Epithelial cell of proximal tubule (primary cell): ENCODE results near the gene MAML2. TPM values are rescaled to one million over a fixed set of nuclear protein-coding genes. Genes with fewer than 3 reads are reported as not detected.

Experiments used
- DNase-seq: peaks from one replicate; pipeline ENCODE4 v3.0.0-alpha.2; 2011; ENCODE audit warnings: low read depth
- H3K4me3 ChIP-seq: 2 replicates; pipeline ENCODE4 v1.5.1; 2011; ENCODE audit warnings: low read depth, mild to moderate bottlenecking, low read length
- total RNA-seq: library from RNA; depleted of rRNA; stranded (reverse); fragments of >200 nt; gene quantifications from 2 replicates; pipeline ENCODE4 v1.2.3, GENCODE V29; 2015
- TF ChIP-seq, protein P1 (sequence below): conservative IDR thresholded peaks from 2 replicates; pipeline ENCODE4 v1.5.1; 2012; ENCODE audit warnings: low read depth, mild to moderate bottlenecking, low read length

MAML2 gene
- total RNA-seq, 1 donor from 2014 or later, result 5.1 TPM

DNA sequence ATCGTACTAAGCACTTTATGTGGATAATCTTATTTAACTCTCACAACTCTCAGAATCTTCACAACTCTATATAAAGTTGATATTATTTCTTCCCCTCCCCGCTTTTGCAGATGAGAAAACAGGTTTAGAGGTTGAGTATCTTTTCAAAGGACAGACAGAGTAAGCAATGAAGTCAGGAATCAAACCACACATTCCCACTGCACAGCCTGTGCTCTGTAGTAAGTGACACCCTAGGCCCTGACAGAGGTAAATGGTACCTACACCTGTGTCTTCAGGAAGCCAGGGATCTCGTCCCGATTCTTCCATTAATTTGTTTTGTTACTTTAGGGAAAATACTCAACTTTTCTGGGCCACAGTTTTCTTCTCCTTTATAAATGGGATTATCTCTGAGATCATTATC lies 246.6 kb downstream of the MAML2 start:
- H3K4me3 ChIP-seq, result no peak overlapping the region
- no peak for DNase-seq
- TF ChIP-seq, protein P1, sequence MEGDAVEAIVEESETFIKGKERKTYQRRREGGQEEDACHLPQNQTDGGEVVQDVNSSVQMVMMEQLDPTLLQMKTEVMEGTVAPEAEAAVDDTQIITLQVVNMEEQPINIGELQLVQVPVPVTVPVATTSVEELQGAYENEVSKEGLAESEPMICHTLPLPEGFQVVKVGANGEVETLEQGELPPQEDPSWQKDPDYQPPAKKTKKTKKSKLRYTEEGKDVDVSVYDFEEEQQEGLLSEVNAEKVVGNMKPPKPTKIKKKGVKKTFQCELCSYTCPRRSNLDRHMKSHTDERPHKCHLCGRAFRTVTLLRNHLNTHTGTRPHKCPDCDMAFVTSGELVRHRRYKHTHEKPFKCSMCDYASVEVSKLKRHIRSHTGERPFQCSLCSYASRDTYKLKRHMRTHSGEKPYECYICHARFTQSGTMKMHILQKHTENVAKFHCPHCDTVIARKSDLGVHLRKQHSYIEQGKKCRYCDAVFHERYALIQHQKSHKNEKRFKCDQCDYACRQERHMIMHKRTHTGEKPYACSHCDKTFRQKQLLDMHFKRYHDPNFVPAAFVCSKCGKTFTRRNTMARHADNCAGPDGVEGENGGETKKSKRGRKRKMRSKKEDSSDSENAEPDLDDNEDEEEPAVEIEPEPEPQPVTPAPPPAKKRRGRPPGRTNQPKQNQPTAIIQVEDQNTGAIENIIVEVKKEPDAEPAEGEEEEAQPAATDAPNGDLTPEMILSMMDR, result no peak

- no peak for DNase-seq
- H3K4me3 ChIP-seq, result no peak overlapping the region
- TF ChIP-seq, protein P1, result no peak
Measured at GRCh38 chr11:96095884-96096303, 247.1 kb downstream of the MAML2 start.

DNA sequence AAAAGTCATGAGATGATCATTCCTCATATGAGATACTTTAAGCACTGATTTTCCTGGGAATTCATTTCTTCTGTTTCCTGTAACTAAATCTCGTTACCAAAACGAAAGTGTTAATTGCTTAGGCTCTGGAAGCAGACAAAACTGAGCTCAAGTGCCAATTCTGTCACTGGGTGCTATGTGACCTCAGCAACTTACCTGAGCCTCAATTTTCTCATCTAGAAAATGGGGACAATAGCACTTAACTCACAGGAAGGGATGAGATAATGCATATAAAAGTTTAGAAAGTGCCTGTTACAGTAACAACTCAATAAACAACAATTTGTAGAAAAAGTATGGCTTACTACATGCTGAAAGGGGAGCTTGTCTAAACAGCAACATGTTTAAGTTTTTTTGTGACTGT lies 248.8 kb downstream of the MAML2 start:
- no peak overlapping the region for H3K4me3 ChIP-seq
- DNase-seq, result no peak

DNA sequence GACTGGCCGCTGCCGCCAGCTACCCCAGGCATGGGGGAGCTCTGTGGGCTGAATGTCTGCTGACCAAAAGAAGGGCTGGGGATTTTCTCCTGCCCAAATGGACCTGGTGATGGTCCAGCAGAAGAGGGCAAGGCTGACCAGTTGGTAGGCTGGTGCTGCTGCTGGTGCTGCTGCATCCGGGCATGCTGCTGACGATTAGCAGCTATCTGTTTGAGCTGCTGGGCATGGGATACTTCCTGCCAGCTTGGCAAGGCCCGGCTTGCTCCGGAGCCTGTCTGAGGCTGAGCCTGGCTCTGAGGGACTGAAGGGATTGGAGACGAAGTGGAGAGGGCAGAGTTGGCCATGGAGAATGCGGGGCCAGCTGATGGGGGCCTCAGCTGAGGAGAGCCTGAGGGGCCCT lies 250.5 kb downstream of the MAML2 start:
- DNase-seq, result no peak
- TF ChIP-seq, protein P1, result no peak
- no peak overlapping the region for H3K4me3 ChIP-seq

More for the DNA sequence above, 248.8 kb downstream of the MAML2 start:
- TF ChIP-seq, protein P1, result no peak

DNA sequence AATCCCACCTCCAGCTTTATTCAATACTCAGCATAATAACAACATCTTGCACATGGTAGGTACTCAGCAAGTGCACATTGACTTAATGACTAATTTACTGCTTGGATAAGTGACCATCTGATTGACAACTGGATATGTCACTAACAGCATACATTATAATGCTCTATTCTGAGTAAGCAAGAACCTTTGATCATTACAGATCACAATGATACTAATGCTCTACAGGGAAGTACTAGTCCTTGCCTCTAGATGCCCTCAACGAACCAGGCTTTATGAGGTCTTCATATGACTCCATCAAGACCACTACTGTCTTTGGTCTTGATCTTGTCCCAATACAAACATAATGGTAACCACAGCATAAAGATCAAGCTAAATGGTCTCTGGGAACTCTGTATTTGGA lies 251.5 kb downstream of the MAML2 start:
- TF ChIP-seq, protein P1, result peak; percentile 40
- DNase-seq, result no peak

GRCh38 chr11:96090711-96091110 lies 252.3 kb downstream of the MAML2 start:
- TF ChIP-seq, protein P1, result no peak
- H3K4me3 ChIP-seq, result no peak overlapping the region
- DNase-seq, result no peak

More for the DNA sequence above, 251.5 kb downstream of the MAML2 start:
- no peak overlapping the region for H3K4me3 ChIP-seq

DNA sequence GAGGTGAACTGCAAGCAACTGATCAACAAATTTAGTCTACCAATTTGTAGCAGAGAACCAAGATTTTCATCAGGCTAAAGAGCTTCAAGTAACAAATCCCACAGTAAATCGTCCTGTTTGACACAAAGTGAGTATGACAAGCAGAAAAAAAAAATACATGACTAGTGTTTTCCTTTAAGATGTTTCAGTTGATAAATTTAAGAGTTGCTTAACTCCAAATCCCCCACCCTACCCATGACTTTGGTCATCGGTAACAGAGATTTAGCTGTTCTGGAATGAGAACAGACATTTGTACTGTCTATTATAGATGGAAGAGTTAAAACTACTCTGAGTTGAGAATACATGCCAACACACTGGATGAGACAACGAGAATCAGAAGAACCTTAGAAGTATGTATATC lies 254.1 kb downstream of the MAML2 start:
- no peak for DNase-seq
- no peak overlapping the region for H3K4me3 ChIP-seq
- TF ChIP-seq, protein P1, result no peak
